Heart left ventricle (tissue), 16 donors: Measurements from ENCODE around the gene CPA3. TPM values are rescaled to one million over a fixed set of nuclear protein-coding genes. Genes with fewer than 3 reads are reported as not detected.

Experiments
- ATAC-seq, 4 donors: fragments of 200-7000 bp; cut with Tn5 transposase; one replicate each; pipeline ENCODE4 v1.9.1; 2020 to 2022; ENCODE audit warnings: moderate library complexity in 4 of 4, mild to moderate bottlenecking in 3 of 4, moderate number of reproducible peaks in 1 of 4
- DNase-seq, 5 donors: peaks; one replicate each; pipeline ENCODE4 v3.0.0-alpha.2; 2020
- H3K27ac ChIP-seq, 12 donors: fragments of 200-600 bp; sonication (generic) in 4 of 12; one replicate each; pipeline versions ENCODE4 v1.5.0 to v1.8.0; 2016 to 2022; ENCODE audit warnings: mild to moderate bottlenecking in 2 of 12
- H3K27me3 ChIP-seq, 9 donors: fragments of 200-600 bp; sonication (generic) in 2 of 9; one replicate each; pipeline versions ENCODE4 v1.5.1 to v1.8.0; 2016 to 2022; ENCODE audit warnings: mild to moderate bottlenecking in 3 of 9
- H3K36me3 ChIP-seq, 9 donors: fragments of 200-600 bp; sonication (generic) in 2 of 9; one replicate each; pipeline versions ENCODE4 v1.5.0 to v1.8.0; 2018 to 2022; ENCODE audit warnings: mild to moderate bottlenecking in 2 of 9
- H3K4me1 ChIP-seq, 12 donors: fragments of 200-600 bp; sonication (generic) in 4 of 12; one replicate each; pipeline versions ENCODE4 v1.5.0 to v1.8.0; 2016 to 2022; ENCODE audit warnings: mild to moderate bottlenecking in 3 of 12
- H3K4me3 ChIP-seq, 12 donors: fragments of 200-600 bp; sonication (generic) in 4 of 12; one replicate each; pipeline versions ENCODE4 v1.5.0 to v1.8.0; 2017 to 2022; ENCODE audit warnings: mild to moderate bottlenecking in 9 of 12, moderate library complexity in 4 of 12
- H3K9me3 ChIP-seq, 12 donors: fragments of 200-600 bp; sonication (generic) in 4 of 12; one replicate each; pipeline versions ENCODE4 v1.5.0 to v1.8.0; 2016 to 2022; ENCODE audit warnings: mild to moderate bottlenecking in 1 of 12
- CTCF ChIP-seq, 12 donors: fragments of 200-600 bp; sonication (generic) in 4 of 12; IDR thresholded peaks; one replicate each; pipeline versions ENCODE4 v1.5.0 to v1.8.0; 2018 to 2022; ENCODE audit warnings: antibody characterized with exemption in 12 of 12, mild to moderate bottlenecking in 5 of 12
- POLR2A ChIP-seq, 2 donors: fragments of 450-650 bp; IDR thresholded peaks; one replicate each; pipeline ENCODE4 v1.6.1; 2017; ENCODE audit warnings: antibody characterized with exemption in 2 of 2, mild to moderate bottlenecking in 2 of 2, moderate library complexity in 2 of 2
- WGBS, 4 donors: extraction: QIAGEN DNeasy Blood & Tissue Kit in 2 of 4; methylation state at CpG; one replicate each; pipeline versions ENCODE4 v1.1.5 to v1.1.7; 2013 to 2018; 5-methylcytosine and 5-hydroxymethylcytosine counted together
- intact Hi-C, 10 donors: fragments of 100-400 bp; cut with DNase I; formaldehyde crosslinking; loops; one replicate each; pipeline versions ENCODE4 v1.11.1 to v1.14.2; 2022
- polyA plus RNA-seq, 2 donors: library from polyadenylated mRNA; stranded (reverse); fragments of 200-250 nt; gene quantifications; one replicate each; pipeline ENCODE4 v1.2.3, GENCODE V29; 2013
- total RNA-seq, 9 donors: library from RNA; depleted of rRNA in 2 of 9; stranded (reverse); fragments of >200 nt in 2 of 9; fragmentation: NEBNext Ultra II Directional in 3 of 9; extraction: Animal tissue kit (Norgen Biotek cat#: 25700) in 3 of 9; gene quantifications; one replicate each; pipeline versions ENCODE4 v1.1.0 to v1.2.4, GENCODE V29; 2016 to 2023
- donor health status: ischemic (EF 13 %, LVEDD 7.1; RV severe dilation, severe dysfunction).
- donor health status: healthy with polysubstance abuse.
- donor health status: DM: no; HTN: yes; CAD: no.
- donor health status: DM: no; HTN: no; CAD: no.
- donor health status: ischemic (EF 25% LVEDD 6.9; RV normal size, moderate dysfunction).
- donor health status: ischemic (EF 25% LVEDD 5.7; RV mildly dilated, moderate dysfunction).
- donor health status: healthy.
- donor health status: DM: yes; HTN: yes; CAD: no.
- donor health status: ischemic (EF 35%, LVEDD 5.7; RV mildly dilated, moderate dysfunction).
- donor health status: nonischemic (EF 11% LVEDD 7.7; RV severe dilation, severe dysfunction).
- donor health status: DM: yes; HTN: yes; CAD: no.
- donor health status: PGD.
- donor health status: ischemic (EF 29% LVEDD 5.4; RV normal size, mild dysfunction).
- donor health status: nonischemic (EF 23%, LVEDD 6.1; RV moderate dilation, normal function).

Gene CPA3
- total and polyA plus RNA-seq, 11 donors = 0.43 to 5.1 (median 0.98) TPM; not detected in 2

GRCh38 chr3:148827585-148827984 is 37.5 kb upstream of the CPA3 start, which contains the start of gene CPB1:
CPB1 (plus strand) TSS chr3:148827811; CDS start chr3:148827824, 13 bp downstream.
- ATAC-seq (no peak), DNase-seq (no peak)
- no peak within 1 kb of the TSS for H3K27ac ChIP-seq
- H3K4me3 ChIP-seq = no peak within 1 kb of the TSS
- intact Hi-C loops = no loop called here
- no peaks in the 10 kb centered on the region for H3K4me1 ChIP-seq
- TF ChIP-seq POLR2A (IDR thresholded peaks at IDR 0.05) (no peak), CTCF (IDR thresholded peaks at IDR 0.05) (no peak)
- H3K36me3 ChIP-seq = no peaks in the 10 kb centered on the region
- peaks cover 0 to 2% (median 0%) of the 10 kb centered on the region in 12 donors for H3K9me3 ChIP-seq
- no peaks in the 10 kb centered on the region for H3K27me3 ChIP-seq

- H3K9me3 ChIP-seq = no peaks in the 10 kb centered on the region
- intact Hi-C loops = no loop called here
- no peaks in the 10 kb centered on the region for H3K4me1 ChIP-seq
- H3K4me3 ChIP-seq = no peak overlapping the region
- DNase-seq = no peak
- ATAC-seq = no peak
- H3K27ac ChIP-seq = no peak overlapping the region
- H3K27me3 ChIP-seq = no peaks in the 10 kb centered on the region
- no peaks in the 10 kb centered on the region for H3K36me3 ChIP-seq
- no peak for TF ChIP-seq CTCF (IDR thresholded peaks at IDR 0.05)
- no peak for TF ChIP-seq POLR2A (IDR thresholded peaks at IDR 0.05)
- 63 to 79% (median 74%) methylated on average over 4 of the region's 4 CpGs for WGBS, 4 donors
These were observed 36.9 kb upstream of the CPA3 start for GRCh38 chr3:148828136-148828690.

DNA sequence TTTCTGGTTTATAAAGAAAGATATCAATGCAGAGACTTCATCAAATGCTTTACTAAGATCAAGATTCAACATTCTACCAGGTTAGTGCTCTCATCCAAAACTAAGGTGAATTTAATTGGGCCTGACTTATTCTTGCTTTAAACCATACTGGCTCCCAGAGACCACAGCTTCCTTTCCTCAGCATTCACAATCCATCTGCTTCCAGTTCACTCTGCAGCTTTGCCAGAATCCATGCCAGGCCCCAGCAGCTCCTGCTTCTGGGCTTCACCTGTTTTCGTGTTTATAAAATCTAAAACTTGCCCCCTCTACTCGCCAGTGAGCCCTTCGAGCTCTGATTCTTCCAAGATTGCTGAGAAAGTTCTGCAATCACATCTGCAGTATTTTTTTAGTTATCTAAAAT is 35.2 kb upstream of the CPA3 start:
- no peaks in the 10 kb centered on the region for H3K36me3 ChIP-seq
- 66 to 84% (median 80%) methylated on average over 3 of the region's 3 CpGs for WGBS, 4 donors
- ATAC-seq (no peak), DNase-seq (no peak)
- H3K27ac ChIP-seq = no peak overlapping the region
- intact Hi-C loops = no loop called here
- H3K4me3 ChIP-seq = no peak overlapping the region
- TF ChIP-seq CTCF (IDR thresholded peaks at IDR 0.05) = no peak
- H3K4me1 ChIP-seq = no peaks in the 10 kb centered on the region
- H3K9me3 ChIP-seq = no peaks in the 10 kb centered on the region
- no peaks in the 10 kb centered on the region for H3K27me3 ChIP-seq

GRCh38 chr3:148833223-148833622 is 31.9 kb upstream of the CPA3 start:
- ATAC-seq = no peak
- Histone ChIP-seq H3K27ac (no peak overlapping the region), H3K4me1 (no peaks in the 10 kb centered on the region), H3K27me3 (no peaks in the 10 kb centered on the region), H3K9me3 (no peaks in the 10 kb centered on the region), H3K36me3 (no peaks in the 10 kb centered on the region), H3K4me3 (no peak overlapping the region)
- intact Hi-C loops = no loop called here
- WGBS, 4 donors = 80 to 88% (median 83%) methylated on average over 3 of the region's 3 CpGs
- TF ChIP-seq CTCF (IDR thresholded peaks at IDR 0.05) (no peak), POLR2A (IDR thresholded peaks at IDR 0.05) (no peak)
- no peak for DNase-seq
